ENCODE data around the gene UPF1. TPM values are rescaled to one million over a fixed set of nuclear protein-coding genes. Genes with fewer than 3 reads are reported as not detected.

The UPF1 gene
- total RNA-seq, 3 donors from 2014 or later: 116 to 123 (median 118) TPM

DNA sequence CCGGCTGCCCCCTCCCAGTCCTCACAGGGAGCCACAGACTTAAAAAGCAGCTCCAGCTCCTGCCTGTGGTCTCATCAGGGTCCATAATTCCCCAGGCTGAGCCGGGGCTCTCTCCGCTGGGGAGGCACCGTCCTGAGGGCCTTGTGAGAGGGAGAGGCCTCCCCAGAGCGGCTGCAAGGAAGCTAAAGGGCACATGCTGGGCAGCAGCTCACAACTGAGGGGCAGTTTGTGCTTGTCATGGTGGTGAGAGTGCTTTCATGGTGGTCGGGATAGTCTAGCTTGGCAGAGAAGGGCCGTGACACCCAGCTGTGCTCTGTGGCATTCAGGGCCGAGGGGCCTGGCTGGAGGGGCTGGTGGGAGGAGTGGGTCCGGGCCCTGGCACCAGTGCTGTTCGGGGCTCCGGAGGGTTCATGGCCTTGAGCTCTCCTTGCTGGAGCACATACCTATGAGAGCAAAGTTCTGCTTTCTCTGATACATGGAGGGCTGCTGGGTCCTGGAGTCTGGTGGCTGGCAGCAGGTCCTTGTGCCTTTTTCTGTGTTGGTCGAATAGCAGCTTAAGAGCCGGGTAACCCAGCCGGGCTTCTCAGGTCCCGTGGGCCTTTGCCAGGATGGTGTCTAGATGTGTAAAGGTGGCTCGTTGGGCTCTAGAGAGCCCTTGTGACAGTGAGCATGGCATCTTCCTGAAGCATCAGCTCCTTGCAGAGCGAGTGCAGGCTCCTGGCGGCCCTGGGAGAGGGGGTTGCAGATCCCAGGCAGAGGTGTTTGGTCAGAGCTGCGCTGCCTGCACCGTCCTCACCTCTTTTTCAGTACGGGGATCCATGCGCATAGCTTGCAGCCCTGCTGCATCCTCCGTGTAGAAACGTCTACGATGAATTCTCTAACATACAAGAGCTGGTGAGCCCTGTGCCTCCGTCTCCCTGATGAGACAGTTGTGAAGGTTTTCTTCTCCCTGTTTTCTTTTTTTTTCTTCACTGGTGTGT is 8.8 kb downstream of the UPF1 start:
- Mint-ChIP-seq H3K36me3 (ENCODE audit: insufficient read depth) (peaks cover 14% of the 10 kb centered on the region), H3K9me3 (no peaks in the 10 kb centered on the region), H3K4me1 (ENCODE audit: low read depth) (peaks cover 89% of the 10 kb centered on the region), H3K27me3 (ENCODE audit: low read depth) (no peaks in the 10 kb centered on the region), H3K4me3 (no peak overlapping the region)
- ATAC-seq: no peak
- DNase-seq: no peak

DNA sequence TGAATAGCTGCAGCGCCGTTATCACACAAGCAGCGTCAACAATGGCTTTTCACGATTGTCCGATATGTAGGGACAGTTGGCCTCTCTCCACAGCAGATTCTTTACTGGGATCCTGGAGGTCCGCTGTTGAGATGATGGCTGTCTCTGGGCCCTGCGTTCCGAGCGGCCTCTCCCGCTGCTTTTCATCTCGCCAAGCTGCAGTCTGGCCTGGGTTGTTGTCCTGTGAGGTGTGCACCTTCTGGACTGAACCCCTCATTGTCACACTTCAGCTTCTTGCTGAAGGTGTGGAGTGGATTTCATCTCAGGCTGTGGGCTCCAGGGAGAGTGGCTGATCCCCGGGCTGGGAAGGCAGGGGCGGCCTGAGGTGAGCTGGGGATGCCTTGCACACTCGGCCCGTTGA is 9.6 kb downstream of the UPF1 start:
- no peak overlapping the region for H3K4me3 Mint-ChIP-seq
- DNase-seq: no peak
- peaks cover 86% of the 10 kb centered on the region for H3K4me1 Mint-ChIP-seq (ENCODE audit: low read depth)
- no peaks in the 10 kb centered on the region for H3K27me3 Mint-ChIP-seq (ENCODE audit: low read depth)
- peaks cover 9% of the 10 kb centered on the region for H3K36me3 Mint-ChIP-seq (ENCODE audit: insufficient read depth)
- H3K9me3 Mint-ChIP-seq: no peaks in the 10 kb centered on the region
- ATAC-seq: no peak

GRCh38 chr19:18842166-18842565 is 10.4 kb downstream of the UPF1 start:
- Mint-ChIP-seq H3K4me1 (ENCODE audit: low read depth) (peaks cover 87% of the 10 kb centered on the region), H3K4me3 (peak overlapping the region; percentile 1), H3K36me3 (ENCODE audit: insufficient read depth) (peaks cover 8% of the 10 kb centered on the region), H3K27me3 (ENCODE audit: low read depth) (no peaks in the 10 kb centered on the region), H3K9me3 (no peaks in the 10 kb centered on the region)
- no peak for ATAC-seq
- DNase-seq: no peak

GRCh38 chr19:18843960-18844359 is 12.2 kb downstream of the UPF1 start:
- Mint-ChIP-seq H3K4me3 (peak overlapping the region; percentile 61), H3K27me3 (ENCODE audit: low read depth) (no peaks in the 10 kb centered on the region), H3K9me3 (no peaks in the 10 kb centered on the region), H3K4me1 (ENCODE audit: low read depth) (peaks cover 80% of the 10 kb centered on the region), H3K36me3 (ENCODE audit: insufficient read depth) (peaks cover 8% of the 10 kb centered on the region)
- DNase-seq (no peak), ATAC-seq (no peak)

- Mint-ChIP-seq H3K4me1 (ENCODE audit: low read depth) (peaks cover 80% of the 10 kb centered on the region), H3K9me3 (no peaks in the 10 kb centered on the region), H3K36me3 (ENCODE audit: insufficient read depth) (peaks cover 13% of the 10 kb centered on the region), H3K27me3 (ENCODE audit: low read depth) (no peaks in the 10 kb centered on the region), H3K4me3 (no peak overlapping the region)
- DNase-seq: no peak
- no peak for ATAC-seq
Measured at GRCh38 chr19:18844806-18845329, 13.1 kb downstream of the UPF1 start.

DNA sequence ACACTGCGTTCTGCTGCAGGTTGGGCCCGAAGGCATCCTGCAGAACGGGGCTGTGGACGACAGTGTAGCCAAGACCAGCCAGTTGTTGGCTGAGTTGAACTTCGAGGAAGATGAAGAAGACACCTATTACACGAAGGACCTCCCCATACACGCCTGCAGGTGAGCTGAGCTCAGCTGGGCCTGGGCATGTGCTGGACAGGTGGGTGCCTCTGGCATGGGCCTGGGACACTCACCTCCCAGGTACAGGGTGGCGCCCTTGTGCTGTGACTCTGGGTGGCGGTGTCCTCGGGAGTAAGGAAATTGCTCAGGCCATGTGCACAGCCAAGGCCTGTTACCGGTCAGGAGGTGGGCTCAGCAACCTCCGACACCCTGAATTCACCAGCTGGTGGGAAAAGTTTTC is 14.2 kb downstream of the UPF1 start:
- Mint-ChIP-seq H3K27me3 (ENCODE audit: low read depth) (no peaks in the 10 kb centered on the region), H3K9me3 (no peaks in the 10 kb centered on the region), H3K4me1 (ENCODE audit: low read depth) (peaks cover 74% of the 10 kb centered on the region), H3K36me3 (ENCODE audit: insufficient read depth) (peaks cover 21% of the 10 kb centered on the region), H3K4me3 (no peak overlapping the region)
- ATAC-seq (no peak), DNase-seq (no peak)

GRCh38 chr19:18846862-18847548 is 15.2 kb downstream of the UPF1 start:
- H3K4me1 Mint-ChIP-seq (ENCODE audit: low read depth): peaks cover 65% of the 10 kb centered on the region
- no peaks in the 10 kb centered on the region for H3K27me3 Mint-ChIP-seq (ENCODE audit: low read depth)
- H3K36me3 Mint-ChIP-seq (ENCODE audit: insufficient read depth): peaks cover 26% of the 10 kb centered on the region
- H3K9me3 Mint-ChIP-seq: no peaks in the 10 kb centered on the region
- no peak overlapping the region for H3K4me3 Mint-ChIP-seq
- ATAC-seq: peak; percentile 71 to 75
- peak; percentile 60 for DNase-seq

DNA sequence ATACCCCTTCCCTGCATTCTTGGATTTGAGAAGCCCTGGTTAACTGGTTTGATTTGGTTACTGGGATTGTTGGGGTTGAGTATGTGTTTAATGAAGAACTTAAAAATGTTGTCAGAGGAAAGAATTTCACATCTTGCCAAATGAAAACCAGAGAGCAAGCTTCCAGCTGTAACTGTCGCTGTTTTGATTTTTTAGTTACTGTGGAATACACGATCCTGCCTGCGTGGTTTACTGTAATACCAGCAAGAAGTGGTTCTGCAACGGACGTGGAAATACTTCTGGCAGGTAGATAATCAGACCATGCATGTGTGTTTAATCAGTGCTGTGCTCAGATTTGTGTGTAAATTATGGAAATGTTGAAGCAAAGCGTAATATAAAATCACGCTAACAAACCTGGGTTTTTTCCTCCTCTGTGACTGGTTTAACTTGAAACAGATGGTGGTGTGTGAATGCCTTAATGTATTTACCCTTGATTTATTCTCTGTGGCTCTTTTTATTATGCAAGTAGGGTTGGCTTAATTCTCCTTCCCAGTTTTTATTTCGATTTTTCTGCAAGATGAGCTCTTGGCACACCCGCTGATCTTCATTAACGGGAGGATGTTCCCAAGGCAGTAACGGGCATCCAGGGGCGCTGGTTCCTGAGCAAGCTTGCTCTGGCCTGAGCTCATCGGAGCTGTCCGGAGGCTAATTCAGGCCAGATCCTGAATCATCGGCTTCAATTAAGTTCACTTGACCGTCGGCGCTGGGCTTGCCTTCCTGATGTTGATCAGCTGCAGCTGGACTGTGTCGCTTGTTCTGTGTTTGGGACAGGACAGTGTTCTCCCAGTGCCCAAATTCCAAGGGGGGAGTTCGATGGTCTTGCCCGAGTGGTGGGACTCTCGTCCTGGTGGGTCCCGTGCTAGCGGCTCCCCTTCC is 16.0 kb downstream of the UPF1 start:
- ATAC-seq (no peak), DNase-seq (no peak)
- peaks cover 62% of the 10 kb centered on the region for H3K4me1 Mint-ChIP-seq (ENCODE audit: low read depth)
- H3K4me3 Mint-ChIP-seq: no peak overlapping the region
- H3K36me3 Mint-ChIP-seq (ENCODE audit: insufficient read depth): peaks cover 27% of the 10 kb centered on the region
- no peaks in the 10 kb centered on the region for H3K9me3 Mint-ChIP-seq
- no peaks in the 10 kb centered on the region for H3K27me3 Mint-ChIP-seq (ENCODE audit: low read depth)

GRCh38 chr19:18848878-18849661 is 17.3 kb downstream of the UPF1 start:
- H3K36me3 Mint-ChIP-seq (ENCODE audit: insufficient read depth): peaks cover 34% of the 10 kb centered on the region
- H3K4me1 Mint-ChIP-seq (ENCODE audit: low read depth): peaks cover 49% of the 10 kb centered on the region
- no peak for DNase-seq
- H3K4me3 Mint-ChIP-seq: no peak overlapping the region
- peak in 1 of 2 donors; percentile 28 for ATAC-seq
- H3K9me3 Mint-ChIP-seq: no peaks in the 10 kb centered on the region
- H3K27me3 Mint-ChIP-seq (ENCODE audit: low read depth): no peaks in the 10 kb centered on the region

GRCh38 chr19:18849838-18850400 is 18.2 kb downstream of the UPF1 start:
- Mint-ChIP-seq H3K9me3 (no peaks in the 10 kb centered on the region), H3K4me3 (no peak overlapping the region), H3K4me1 (ENCODE audit: low read depth) (peaks cover 43% of the 10 kb centered on the region), H3K27me3 (ENCODE audit: low read depth) (no peaks in the 10 kb centered on the region), H3K36me3 (ENCODE audit: insufficient read depth) (peaks cover 34% of the 10 kb centered on the region)
- no peak for ATAC-seq
- DNase-seq: no peak

DNA sequence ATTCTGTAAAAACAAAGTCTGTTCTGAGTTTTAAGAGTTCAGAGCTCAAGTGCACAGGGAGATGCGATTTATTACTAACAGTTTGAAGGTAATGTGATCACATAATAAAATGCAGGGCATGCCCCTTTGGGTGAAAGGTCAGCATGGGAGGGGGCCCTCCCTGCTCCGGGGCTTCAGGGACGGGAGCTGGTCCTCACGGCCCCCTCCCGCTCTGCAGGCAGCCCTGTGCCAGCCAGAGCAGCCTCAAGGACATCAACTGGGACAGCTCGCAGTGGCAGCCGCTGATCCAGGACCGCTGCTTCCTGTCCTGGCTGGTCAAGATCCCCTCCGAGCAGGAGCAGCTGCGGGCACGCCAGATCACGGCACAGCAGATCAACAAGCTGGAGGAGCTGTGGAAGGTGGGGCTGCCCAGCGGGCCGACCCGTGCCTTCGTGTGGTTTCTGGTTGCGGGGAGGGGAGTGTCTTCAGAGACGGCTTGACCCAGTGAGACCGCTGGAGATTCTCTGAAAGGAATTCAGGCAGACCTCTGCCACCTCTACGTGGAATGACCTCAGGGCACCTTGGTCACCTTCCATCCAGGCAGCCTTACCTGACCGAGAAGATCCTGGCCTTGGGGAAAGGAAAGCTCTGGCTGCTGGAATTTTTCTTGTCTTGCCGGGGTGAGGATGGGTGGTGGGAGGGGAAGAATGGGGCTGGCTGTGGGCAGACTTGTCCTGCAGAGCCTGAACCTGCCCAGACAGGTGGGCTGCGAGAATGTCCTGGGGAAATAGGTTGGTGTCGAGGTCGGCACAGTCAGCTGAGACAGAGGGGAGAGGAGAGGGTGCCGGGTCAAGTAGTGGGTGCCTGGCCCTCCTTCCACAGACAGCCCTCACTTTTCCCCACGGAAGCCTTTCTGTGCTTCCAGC is 19.0 kb downstream of the UPF1 start:
- no peak for DNase-seq
- Mint-ChIP-seq H3K27me3 (ENCODE audit: low read depth) (no peaks in the 10 kb centered on the region), H3K9me3 (no peaks in the 10 kb centered on the region), H3K4me1 (ENCODE audit: low read depth) (peaks cover 36% of the 10 kb centered on the region), H3K36me3 (ENCODE audit: insufficient read depth) (peaks cover 37% of the 10 kb centered on the region), H3K4me3 (no peak overlapping the region)
- ATAC-seq: no peak

DNA sequence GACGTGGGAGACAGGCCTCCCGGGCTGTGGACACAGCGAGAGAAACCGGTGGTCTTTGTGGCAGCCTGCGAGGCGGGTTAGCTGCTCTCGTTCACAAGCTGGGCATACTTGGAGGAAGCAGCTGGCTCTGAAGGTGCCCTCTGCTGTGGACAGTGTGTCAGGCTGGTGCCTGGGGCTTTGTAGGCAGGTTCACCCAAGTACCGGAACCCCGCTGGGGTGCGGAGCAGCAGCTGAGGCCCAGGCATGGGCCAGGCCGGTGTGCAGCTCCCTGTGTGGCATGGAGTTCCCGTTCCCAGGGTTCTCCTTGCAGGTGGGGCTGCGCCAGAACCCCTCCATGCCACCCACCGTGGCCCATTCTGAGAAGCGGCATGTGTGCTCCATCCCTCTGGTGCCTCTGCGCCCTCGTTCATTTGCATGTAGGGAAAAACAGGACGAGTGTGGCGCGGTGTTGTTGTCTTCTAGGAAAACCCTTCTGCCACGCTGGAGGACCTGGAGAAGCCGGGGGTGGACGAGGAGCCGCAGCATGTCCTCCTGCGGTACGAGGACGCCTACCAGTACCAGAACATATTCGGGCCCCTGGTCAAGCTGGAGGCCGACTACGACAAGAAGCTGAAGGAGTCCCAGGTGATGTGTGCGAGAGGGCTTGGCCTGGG is 20.0 kb downstream of the UPF1 start:
- no peak overlapping the region for H3K4me3 Mint-ChIP-seq
- no peaks in the 10 kb centered on the region for H3K9me3 Mint-ChIP-seq
- H3K27me3 Mint-ChIP-seq (ENCODE audit: low read depth): no peaks in the 10 kb centered on the region
- H3K36me3 Mint-ChIP-seq (ENCODE audit: insufficient read depth): peaks cover 37% of the 10 kb centered on the region
- ATAC-seq: no peak
- peaks cover 29% of the 10 kb centered on the region for H3K4me1 Mint-ChIP-seq (ENCODE audit: low read depth)
- DNase-seq: no peak
